GM19467 (cell line): Measurements from ENCODE around the gene PTCRA.
"Not testable (repeated sequence)": the region's sequence is repeated elsewhere in the genome, so short reads cannot be mapped to it uniquely, and the experiment has no call there.

Experiments used
- ATAC-seq: cut with Tn5 transposase; IDR thresholded peaks from one replicate; pipeline ENCODE4 v1.9.1; 2021; ENCODE audit warnings: mild to moderate bottlenecking, moderate library complexity; ENCODE audit not compliant: unreplicated experiment

Gene PTCRA

GRCh38 chr6:42902429-42903263 lies 13.2 kb upstream of the PTCRA start:
- not testable (repeated sequence) for ATAC-seq

GRCh38 chr6:42904467-42904866 lies 11.4 kb upstream of the PTCRA start:
- ATAC-seq, result no peak

GRCh38 chr6:42907336-42907735 lies 8.5 kb upstream of the PTCRA start:
- no peak for ATAC-seq

GRCh38 chr6:42909835-42910234 lies 6.0 kb upstream of the PTCRA start:
- no peak for ATAC-seq

- ATAC-seq, result no peak
These were observed 4.5 kb upstream of the PTCRA start for GRCh38 chr6:42911171-42912021.

- ATAC-seq, result no peak
These were observed 1.3 kb upstream of the PTCRA start for GRCh38 chr6:42914546-42914945.

GRCh38 chr6:42916288-42916687 lies 435 bp downstream of the PTCRA start:
- no peak for ATAC-seq

GRCh38 chr6:42921801-42922200 lies 5.9 kb downstream of the PTCRA start:
- no peak for ATAC-seq

GRCh38 chr6:42923666-42924065 lies 7.8 kb downstream of the PTCRA start:
- no peak for ATAC-seq

GRCh38 chr6:42925248-42925857 lies 9.5 kb downstream of the PTCRA start:
- no peak for ATAC-seq

GRCh38 chr6:42928986-42929820 lies 13.3 kb downstream of the PTCRA start, which contains the start of gene CNPY3:
CNPY3 (plus strand) TSS chr6:42929480; CDS start chr6:42929571, 91 bp downstream.
- ATAC-seq, result peak; percentile 62

GRCh38 chr6:42929821-42930360 lies 14.0 kb downstream of the PTCRA start:
- peak; percentile 55 for ATAC-seq

GRCh38 chr6:42932412-42932811 lies 16.6 kb downstream of the PTCRA start:
- no peak for ATAC-seq

- ATAC-seq, result no peak
These were observed 17.4 kb downstream of the PTCRA start for GRCh38 chr6:42933205-42933604.

- ATAC-seq, result no peak
These were observed 19.5 kb downstream of the PTCRA start for GRCh38 chr6:42935322-42935721.

- no peak for ATAC-seq
These were observed 20.5 kb downstream of the PTCRA start for GRCh38 chr6:42936398-42936797.

GRCh38 chr6:42937548-42938427 lies 21.9 kb downstream of the PTCRA start:
- no peak for ATAC-seq

GRCh38 chr6:42938428-42938796 lies 22.6 kb downstream of the PTCRA start:
- no peak for ATAC-seq
